Hair follicular keratinocyte (primary cell): ENCODE measurements around the gene LRP1. TPM values are rescaled to one million over a fixed set of nuclear protein-coding genes. Genes with fewer than 3 reads are reported as not detected.

Source experiments
- total RNA-seq: library from RNA; depleted of rRNA; stranded (reverse); fragments of >200 nt; gene quantifications from 2 replicates; pipeline ENCODE4 v1.2.3, GENCODE V29; 2015

The LRP1 gene
- 6.2 and 17.9 TPM in 2 replicates for total RNA-seq

DNA sequence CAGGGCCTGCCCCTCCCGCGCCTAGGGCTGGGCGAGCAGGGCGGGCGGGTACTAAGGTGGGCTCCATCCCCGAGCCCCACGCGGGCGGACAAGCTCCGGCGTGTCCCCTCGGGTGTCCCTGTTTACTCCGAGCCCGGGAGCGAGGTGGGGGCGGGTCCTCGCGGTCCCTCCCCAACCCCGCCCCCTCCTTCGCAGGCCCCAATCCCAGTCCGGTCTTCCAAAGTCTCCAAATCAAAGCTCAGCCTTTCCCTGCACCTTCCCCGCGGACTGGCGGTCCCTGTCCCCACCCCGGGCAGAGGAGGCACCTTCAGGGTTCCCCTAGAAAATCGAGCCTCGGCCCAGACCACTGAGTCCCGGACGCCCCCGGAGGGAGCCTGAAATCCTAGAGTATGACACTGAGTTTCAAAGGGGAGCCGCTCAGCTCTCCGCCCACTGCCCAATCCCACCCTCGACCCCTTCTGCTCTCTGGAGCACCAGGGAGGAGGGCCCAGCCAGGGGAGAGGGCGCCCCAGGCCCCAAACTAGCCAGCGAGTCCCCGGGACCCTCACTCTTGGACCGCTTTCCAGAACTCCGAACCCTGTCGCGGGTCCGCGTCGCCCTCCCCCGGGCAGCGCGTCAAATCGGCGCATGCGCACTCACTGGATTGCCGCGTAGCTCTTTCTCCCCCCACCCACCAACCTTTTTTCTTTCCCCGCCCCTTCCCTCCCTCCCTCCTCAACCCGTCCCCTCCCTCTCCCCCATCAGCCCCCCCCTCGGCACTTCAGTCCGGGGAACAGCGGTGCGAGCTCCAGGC lies at the start of gene LRP1:
Gene LRP1 (plus strand): TSS at position 758 of the 793 bp plus-strand sequence. CDS start 482 bp downstream, outside the sequence.

DNA sequence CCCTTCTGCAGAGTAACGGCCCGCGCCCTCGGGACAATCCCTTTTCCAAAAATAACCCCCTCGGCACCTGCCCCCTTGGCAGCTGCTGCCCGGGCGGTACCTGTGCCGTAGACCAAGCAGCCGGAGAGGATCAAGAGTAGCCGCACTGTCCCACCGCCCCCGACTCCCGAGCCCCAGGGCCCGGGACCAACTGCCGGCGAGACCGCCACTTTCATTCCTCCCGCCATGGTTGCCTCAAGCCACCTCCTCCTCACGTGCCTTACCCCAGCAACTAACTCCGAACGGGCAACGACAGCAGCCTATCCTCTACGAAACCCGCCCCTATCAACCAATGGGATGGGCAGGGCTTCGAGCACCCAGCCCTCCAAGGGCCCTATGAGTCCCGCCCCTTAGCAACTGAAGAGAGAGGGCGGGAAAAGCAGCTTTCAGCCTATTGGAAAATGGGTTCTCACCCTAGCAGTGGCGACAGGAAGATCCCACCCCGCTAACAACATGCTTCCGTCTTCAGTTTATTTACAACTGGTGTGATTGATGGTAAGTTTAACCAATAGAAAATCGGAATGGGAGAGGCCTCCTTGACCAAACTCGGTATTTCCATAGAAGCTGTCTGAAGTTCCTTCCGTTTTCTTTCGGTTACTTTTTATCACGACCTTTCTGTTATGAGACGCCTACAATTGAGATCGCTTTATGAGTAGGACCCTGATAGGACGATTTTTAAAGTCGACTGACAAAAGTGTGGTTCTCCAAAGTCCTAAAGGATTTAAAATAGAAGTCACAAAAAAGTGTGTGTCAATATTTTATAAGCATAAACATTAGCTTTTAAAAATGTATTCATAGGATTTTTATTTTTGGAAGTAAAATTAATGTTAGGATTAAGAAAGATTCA lies 49.5 kb upstream of the LRP1 start, which contains the start of gene NEMP1:
Gene NEMP1 (minus strand): TSS at position 273 of the 886 bp plus-strand sequence. CDS start 46 bp downstream, at position 227.

GRCh38 chr12:57088354-57089270 lies 39.7 kb upstream of the LRP1 start, which contains the start of gene NAB2:
Gene NAB2, plus strand, starts transcription at chr12:57089114. Its CDS starts 158 bp downstream, at chr12:57089272.

DNA sequence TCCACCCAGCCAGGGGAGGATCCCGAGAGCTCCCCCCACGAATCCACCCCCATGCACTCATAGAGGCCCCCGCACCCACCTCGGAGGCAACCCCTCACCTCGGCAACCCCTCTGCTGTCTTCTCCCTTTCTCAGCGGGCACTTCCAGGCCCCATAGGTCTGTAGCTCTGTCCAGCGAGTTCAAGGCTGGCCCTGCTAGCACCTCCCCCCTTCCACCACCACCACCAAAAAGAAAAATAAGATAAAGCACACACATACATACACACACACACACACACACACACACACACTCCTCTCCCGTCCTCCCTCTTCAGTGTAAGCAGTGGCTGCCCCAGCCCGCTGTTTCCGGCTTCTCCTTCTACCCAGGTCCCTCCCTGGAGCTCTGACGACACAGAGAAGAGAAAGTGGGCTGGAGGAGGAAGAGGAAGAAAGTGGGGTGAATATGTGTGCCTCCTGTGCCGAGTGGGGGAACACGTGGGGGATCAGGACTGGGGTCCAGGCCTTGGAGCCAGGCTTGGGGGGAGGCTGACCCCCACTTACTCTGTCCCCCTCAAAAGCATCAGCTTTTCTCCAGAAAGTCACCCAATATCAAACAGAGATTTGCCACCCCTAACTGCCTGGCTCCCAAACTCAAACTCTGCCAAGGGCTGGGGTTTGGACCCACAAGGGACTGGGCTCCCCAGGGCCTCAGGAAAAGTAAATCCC lies 17.1 kb upstream of the LRP1 start, which contains the start of gene STAT6:
Gene STAT6 (minus strand): TSS at position 332 of the 704 bp plus-strand sequence. CDS start 3,084 bp downstream, outside the sequence.

DNA sequence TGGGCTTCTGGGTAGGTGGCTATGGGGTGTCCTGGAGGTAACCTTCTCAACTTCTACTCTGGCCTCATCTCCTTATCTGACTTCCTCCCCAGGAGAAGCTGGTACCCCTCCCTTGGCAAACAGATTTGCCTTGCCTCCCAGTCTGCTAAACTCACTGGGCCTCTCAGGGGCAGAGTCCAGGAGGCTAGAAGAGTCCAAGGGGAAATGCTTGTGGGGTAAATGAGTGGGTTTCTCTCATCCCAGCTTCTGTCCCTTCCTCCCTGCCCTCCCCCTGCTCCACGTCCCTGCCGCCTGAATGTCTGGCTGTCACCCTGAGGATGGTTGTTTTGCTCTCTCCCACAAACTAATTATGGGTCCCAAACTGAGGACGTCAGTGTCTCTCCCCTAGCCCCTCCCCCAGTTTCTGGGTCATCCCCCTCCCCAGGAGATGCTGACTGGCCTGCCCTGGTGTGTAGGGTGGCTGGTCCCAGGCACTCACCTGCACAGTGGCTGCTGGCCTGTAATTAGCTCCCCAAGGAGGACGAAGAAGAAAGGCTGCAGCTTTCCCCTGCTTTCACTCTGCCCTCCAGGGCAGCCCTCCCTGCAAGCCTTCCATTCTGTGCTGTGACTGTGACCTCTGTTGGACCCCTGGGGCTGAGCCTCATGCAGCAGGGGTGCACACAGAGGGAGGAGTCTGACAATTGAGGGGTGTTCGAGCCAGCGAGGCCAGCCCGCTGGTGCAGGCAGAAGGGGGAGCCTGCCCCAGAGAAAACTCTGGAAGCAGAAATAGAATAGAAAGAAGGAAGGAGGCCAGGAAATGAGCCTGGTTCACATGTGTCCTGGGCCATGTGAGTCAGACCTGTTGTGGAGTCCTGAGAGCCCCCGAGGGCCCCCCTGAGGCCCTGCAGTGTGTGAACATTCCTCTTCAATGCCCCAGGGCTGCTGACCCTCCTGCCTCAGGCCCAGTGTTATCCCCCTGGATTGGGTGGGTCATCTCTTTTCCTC lies 19.0 kb downstream of the LRP1 start, which contains the start of gene LRP1-AS:
Gene LRP1-AS (minus strand): TSS at position 659 of the 984 bp plus-strand sequence.

GRCh38 chr12:57216014-57216911 lies 88.0 kb downstream of the LRP1 start, which contains the start of gene NXPH4:
Gene NXPH4, plus strand, starts transcription at chr12:57216794. Its CDS starts 176 bp downstream, at chr12:57216970.

DNA sequence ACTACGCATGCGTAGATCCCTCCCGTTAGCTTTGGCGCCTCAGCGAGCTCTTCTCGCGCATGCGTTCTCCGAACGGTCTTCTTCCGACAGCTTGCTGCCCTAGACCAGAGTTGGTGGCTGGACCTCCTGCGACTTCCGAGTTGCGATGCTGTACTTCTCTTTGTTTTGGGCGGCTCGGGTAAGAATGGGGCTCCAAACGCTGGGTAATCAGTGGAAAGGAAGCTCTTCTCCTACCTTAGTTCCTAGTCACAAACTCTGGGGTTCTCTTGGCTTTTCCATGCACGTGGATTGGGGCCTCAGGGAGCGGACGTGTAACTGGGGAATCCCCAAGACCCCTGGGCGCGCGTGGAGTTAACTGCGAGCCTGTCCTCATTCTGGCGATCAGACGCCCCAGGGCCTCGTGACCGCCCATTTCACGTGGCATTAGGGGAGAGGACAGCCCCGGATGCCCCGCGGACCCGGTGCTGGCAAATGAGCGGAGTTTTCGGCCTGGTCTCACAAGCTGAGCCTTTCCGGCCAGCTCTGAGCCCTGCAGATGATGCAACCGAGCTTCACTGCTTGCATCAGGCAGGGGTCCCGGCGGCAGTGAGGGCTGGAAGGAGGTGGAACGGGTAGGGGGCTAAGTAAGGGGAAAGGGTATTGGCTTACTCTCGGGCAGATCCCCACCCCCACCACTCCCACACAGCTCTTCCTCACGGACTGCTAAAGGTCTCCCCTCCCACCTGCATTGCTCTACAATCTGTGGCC lies 101.5 kb downstream of the LRP1 start, which contains the start of gene SHMT2:
Gene SHMT2 (plus strand): TSS at position 78 of the 747 bp plus-strand sequence. CDS start 68 bp downstream, at position 146.

GRCh38 chr12:57250956-57251355 lies 122.7 kb downstream of the LRP1 start, which contains the start of gene STAC3:
Gene STAC3, minus strand, starts transcription at chr12:57251187. Its CDS starts 1,551 bp downstream, at chr12:57249636.

Other genes starting within 250 kb of the LRP1 start
- gene SDR9C7, start 194.1 kb upstream of the LRP1 start, total RNA-seq, result 0.31 and 0.57 TPM in 2 replicates
- gene RDH16, start 170.9 kb upstream of the LRP1 start, total RNA-seq, result 0.16 TPM in 1 of 2 replicates, not detected in the other
- gene ZBTB39, start 121.9 kb upstream of the LRP1 start, total RNA-seq, result 2.5 and 3.2 TPM in 2 replicates
- gene TAC3, start 112.0 kb upstream of the LRP1 start, total RNA-seq, result not detected in 2 replicates
- gene MYO1A, start 78.4 kb upstream of the LRP1 start, total RNA-seq, result not detected in 2 replicates
- 6.0 and 10.9 TPM in 2 replicates for gene NEMP1, start 49.7 kb upstream of the LRP1 start, total RNA-seq
- gene NAB2, start 39.4 kb upstream of the LRP1 start, total RNA-seq, result 31.2 and 41.2 TPM in 2 replicates
- gene STAT6, start 17.1 kb upstream of the LRP1 start, total RNA-seq, result 66.8 and 74.7 TPM in 2 replicates
- not detected in 2 replicates for gene LRP1-AS, start 19.1 kb downstream of the LRP1 start, total RNA-seq
- gene NXPH4, start 88.3 kb downstream of the LRP1 start, total RNA-seq, result 2.1 and 24.9 TPM in 2 replicates
- gene SHMT2, start 101.2 kb downstream of the LRP1 start, total RNA-seq, result 222 and 338 TPM in 2 replicates
- gene STAC3, start 122.7 kb downstream of the LRP1 start, total RNA-seq, result 0.11 TPM in 1 of 2 replicates, not detected in the other